ENCODE measurements around the gene PEX7.

GRCh38 chr6:136863752-136864151, 41.4 kb downstream of the PEX7 start:
- TF ChIP-seq CTCF (conservative IDR thresholded peaks at IDR 0.05; ENCODE audit: low read depth in 2 of 2) (peak; percentile 20 to 52; a peak in 2 of 4 replicates), EZH2 (IDR thresholded peaks at IDR 0.05; ENCODE audit: low read depth, unreplicated experiment) (no peak), NANOG (IDR thresholded peaks at IDR 0.05; ENCODE audit: borderline replicate concordance) (no peak), REST (IDR thresholded peaks at IDR 0.05; ENCODE audit: unreplicated experiment) (no peak), POLR2AphosphoS5 (IDR thresholded peaks at IDR 0.05; ENCODE audit: low read depth) (no peak)
